ENCODE results near the gene CACNA1B. TPM values are rescaled to one million over a fixed set of nuclear protein-coding genes. Genes with fewer than 3 reads are reported as not detected.

Gene CACNA1B
- total RNA-seq, 1 donor, result under 0.01 TPM

DNA sequence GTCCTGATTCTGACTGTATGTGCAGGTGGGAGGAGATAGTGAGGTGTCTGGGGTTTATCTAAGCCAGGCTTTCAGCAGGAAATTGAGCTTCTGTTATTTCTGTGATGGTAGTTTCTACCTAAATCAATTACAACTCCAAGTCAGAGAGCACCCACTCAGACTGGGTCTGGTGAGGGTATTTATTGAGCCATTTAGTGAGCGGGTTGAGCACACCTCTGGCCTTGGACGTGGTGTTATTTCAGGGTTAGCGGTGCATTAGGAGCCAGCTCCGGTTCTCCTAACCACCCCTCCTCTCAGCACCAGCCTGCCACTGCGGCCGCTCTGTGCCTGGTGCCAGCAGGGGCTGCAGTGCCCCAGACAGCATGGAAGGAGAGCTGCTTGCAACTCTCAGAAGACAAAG, 238.9 kb downstream of the CACNA1B start:
- Histone ChIP-seq H2AFZ (ENCODE audit: low read length) (no peak overlapping the region), H3K27ac (ENCODE audit: low read depth, low read length) (no peak overlapping the region), H3K4me3 (ENCODE audit: insufficient read depth, low read length) (no peak overlapping the region), H3K79me2 (ENCODE audit: insufficient read depth, low read length) (no peaks in the 10 kb centered on the region), H3K27me3 (ENCODE audit: insufficient read depth, low read length) (no peaks in the 10 kb centered on the region), H4K20me1 (ENCODE audit: insufficient read depth, low read length) (no peaks in the 10 kb centered on the region), H3K9me3 (ENCODE audit: low read depth, low read length) (no peaks in the 10 kb centered on the region), H3K36me3 (ENCODE audit: insufficient read depth, low read length) (no peaks in the 10 kb centered on the region), H3K4me2 (ENCODE audit: insufficient read depth, low read length) (no peak overlapping the region), H3K4me1 (ENCODE audit: insufficient read depth, low read length) (no peaks in the 10 kb centered on the region)
- peak; percentile 80 for DNase-seq (ENCODE audit: insufficient read length, low spot score, missing footprints)
- TF ChIP-seq, protein P1, sequence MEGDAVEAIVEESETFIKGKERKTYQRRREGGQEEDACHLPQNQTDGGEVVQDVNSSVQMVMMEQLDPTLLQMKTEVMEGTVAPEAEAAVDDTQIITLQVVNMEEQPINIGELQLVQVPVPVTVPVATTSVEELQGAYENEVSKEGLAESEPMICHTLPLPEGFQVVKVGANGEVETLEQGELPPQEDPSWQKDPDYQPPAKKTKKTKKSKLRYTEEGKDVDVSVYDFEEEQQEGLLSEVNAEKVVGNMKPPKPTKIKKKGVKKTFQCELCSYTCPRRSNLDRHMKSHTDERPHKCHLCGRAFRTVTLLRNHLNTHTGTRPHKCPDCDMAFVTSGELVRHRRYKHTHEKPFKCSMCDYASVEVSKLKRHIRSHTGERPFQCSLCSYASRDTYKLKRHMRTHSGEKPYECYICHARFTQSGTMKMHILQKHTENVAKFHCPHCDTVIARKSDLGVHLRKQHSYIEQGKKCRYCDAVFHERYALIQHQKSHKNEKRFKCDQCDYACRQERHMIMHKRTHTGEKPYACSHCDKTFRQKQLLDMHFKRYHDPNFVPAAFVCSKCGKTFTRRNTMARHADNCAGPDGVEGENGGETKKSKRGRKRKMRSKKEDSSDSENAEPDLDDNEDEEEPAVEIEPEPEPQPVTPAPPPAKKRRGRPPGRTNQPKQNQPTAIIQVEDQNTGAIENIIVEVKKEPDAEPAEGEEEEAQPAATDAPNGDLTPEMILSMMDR (IDR thresholded peaks at IDR 0.05; ENCODE audit: extremely low read depth, low read depth, low read length), result no peak

DNA sequence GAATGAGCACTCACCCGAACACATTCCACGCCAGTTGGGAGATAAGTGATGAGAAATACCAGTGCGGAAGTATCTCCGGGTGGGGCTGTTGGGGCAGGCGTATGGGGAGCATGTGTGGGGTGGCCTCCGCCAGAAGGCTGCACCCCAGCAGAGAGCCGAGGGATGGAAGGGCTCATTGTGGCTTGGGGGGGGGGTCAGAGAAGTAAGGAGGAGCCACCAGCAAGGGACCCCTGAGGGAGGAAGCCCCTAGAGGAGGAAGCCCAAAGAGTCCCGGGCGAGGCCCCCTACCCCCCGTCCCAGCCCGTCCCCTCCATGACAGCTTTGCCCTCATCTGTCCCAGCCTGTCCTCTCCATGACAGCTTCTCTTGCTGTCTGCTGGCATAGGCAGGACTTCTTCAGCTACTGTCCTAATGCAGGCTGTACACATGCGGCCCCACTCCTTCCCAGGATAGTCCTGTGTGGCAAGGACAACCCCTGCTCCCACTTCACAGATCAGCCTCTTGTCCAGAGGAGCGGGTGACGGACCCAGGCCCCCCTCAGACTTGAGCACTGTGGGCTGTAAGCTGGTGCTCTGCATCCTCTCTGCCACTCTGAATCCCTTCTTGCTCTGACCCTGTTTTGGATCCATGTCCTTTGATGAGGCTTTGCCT, 239.6 kb downstream of the CACNA1B start:
- Histone ChIP-seq H3K27me3 (ENCODE audit: insufficient read depth, low read length) (no peaks in the 10 kb centered on the region), H2AFZ (ENCODE audit: low read length) (no peak overlapping the region), H4K20me1 (ENCODE audit: insufficient read depth, low read length) (no peaks in the 10 kb centered on the region), H3K4me1 (ENCODE audit: insufficient read depth, low read length) (no peaks in the 10 kb centered on the region), H3K79me2 (ENCODE audit: insufficient read depth, low read length) (no peaks in the 10 kb centered on the region), H3K27ac (ENCODE audit: low read depth, low read length) (no peak overlapping the region), H3K36me3 (ENCODE audit: insufficient read depth, low read length) (no peaks in the 10 kb centered on the region), H3K4me3 (ENCODE audit: insufficient read depth, low read length) (no peak overlapping the region), H3K4me2 (ENCODE audit: insufficient read depth, low read length) (no peak overlapping the region), H3K9me3 (ENCODE audit: low read depth, low read length) (no peaks in the 10 kb centered on the region)
- TF ChIP-seq, protein P1 (IDR thresholded peaks at IDR 0.05; ENCODE audit: extremely low read depth, low read depth, low read length), result no peak
- DNase-seq (ENCODE audit: insufficient read length, low spot score, missing footprints), result peak; percentile 77

DNA sequence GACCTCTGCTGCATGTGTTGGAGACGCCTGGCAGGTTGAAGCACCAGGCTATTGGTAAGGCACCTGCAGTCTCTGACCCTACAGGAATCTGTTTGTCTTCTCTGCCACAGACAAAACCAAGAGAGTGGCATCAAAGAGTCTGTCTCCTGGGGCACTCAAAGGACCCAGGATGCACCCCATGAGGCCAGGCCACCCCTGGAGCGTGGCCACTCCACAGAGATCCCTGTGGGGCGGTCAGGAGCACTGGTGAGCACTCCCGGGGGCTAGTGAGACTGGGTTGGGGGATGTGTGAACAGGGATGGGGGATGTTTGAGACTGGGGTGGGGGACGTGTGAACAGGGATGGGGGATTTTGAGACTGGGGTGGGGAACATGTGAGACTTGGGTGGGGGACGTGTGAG, 240.3 kb downstream of the CACNA1B start:
- Histone ChIP-seq H3K79me2 (ENCODE audit: insufficient read depth, low read length) (no peaks in the 10 kb centered on the region), H3K4me3 (ENCODE audit: insufficient read depth, low read length) (no peak overlapping the region), H3K4me2 (ENCODE audit: insufficient read depth, low read length) (no peak overlapping the region), H2AFZ (ENCODE audit: low read length) (no peak overlapping the region), H3K27me3 (ENCODE audit: insufficient read depth, low read length) (no peaks in the 10 kb centered on the region), H3K27ac (ENCODE audit: low read depth, low read length) (no peak overlapping the region), H3K36me3 (ENCODE audit: insufficient read depth, low read length) (no peaks in the 10 kb centered on the region), H3K4me1 (ENCODE audit: insufficient read depth, low read length) (no peaks in the 10 kb centered on the region), H4K20me1 (ENCODE audit: insufficient read depth, low read length) (no peaks in the 10 kb centered on the region), H3K9me3 (ENCODE audit: low read depth, low read length) (no peaks in the 10 kb centered on the region)
- TF ChIP-seq, protein P1 (IDR thresholded peaks at IDR 0.05; ENCODE audit: extremely low read depth, low read depth, low read length), result no peak
- peak; percentile 47 for DNase-seq (ENCODE audit: insufficient read length, low spot score, missing footprints)

DNA sequence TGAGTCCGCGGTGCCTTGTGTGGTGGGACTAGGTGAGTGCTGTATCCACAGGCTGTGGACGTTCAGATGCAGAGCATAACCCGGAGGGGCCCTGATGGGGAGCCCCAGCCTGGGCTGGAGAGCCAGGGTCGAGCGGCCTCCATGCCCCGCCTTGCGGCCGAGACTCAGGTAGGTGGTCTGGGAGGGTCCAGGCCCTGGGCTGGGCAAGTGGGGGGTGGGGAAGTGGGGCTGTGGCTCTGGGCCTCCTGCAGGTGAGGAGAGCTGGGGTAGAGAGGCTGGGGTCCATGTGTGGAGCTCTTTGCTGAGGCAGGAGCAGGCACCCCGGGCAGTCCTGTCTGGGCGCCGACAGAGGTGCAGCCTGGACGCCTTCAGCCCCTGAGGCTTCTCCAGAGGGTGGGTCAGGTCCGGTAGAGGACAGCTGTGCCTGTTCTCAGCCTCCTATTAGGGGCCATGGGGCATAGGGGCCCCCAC, 241.1 kb downstream of the CACNA1B start:
- H3K9me3 ChIP-seq (ENCODE audit: low read depth, low read length), result no peaks in the 10 kb centered on the region
- no peak overlapping the region for H2AFZ ChIP-seq (ENCODE audit: low read length)

More for the DNA sequence above, 241.1 kb downstream of the CACNA1B start:
- Histone ChIP-seq H3K79me2 (ENCODE audit: insufficient read depth, low read length) (no peaks in the 10 kb centered on the region), H3K27me3 (ENCODE audit: insufficient read depth, low read length) (no peaks in the 10 kb centered on the region), H3K4me2 (ENCODE audit: insufficient read depth, low read length) (no peak overlapping the region), H3K4me1 (ENCODE audit: insufficient read depth, low read length) (no peaks in the 10 kb centered on the region), H4K20me1 (ENCODE audit: insufficient read depth, low read length) (no peaks in the 10 kb centered on the region), H3K36me3 (ENCODE audit: insufficient read depth, low read length) (no peaks in the 10 kb centered on the region), H3K4me3 (ENCODE audit: insufficient read depth, low read length) (no peak overlapping the region), H3K27ac (ENCODE audit: low read depth, low read length) (no peak overlapping the region)
- TF ChIP-seq, protein P1 (IDR thresholded peaks at IDR 0.05; ENCODE audit: extremely low read depth, low read depth, low read length), result no peak
- DNase-seq (ENCODE audit: insufficient read length, low spot score, missing footprints), result peak; percentile 49
